ENCODE measurements around the gene VPS37C.

The VPS37C gene

DNA sequence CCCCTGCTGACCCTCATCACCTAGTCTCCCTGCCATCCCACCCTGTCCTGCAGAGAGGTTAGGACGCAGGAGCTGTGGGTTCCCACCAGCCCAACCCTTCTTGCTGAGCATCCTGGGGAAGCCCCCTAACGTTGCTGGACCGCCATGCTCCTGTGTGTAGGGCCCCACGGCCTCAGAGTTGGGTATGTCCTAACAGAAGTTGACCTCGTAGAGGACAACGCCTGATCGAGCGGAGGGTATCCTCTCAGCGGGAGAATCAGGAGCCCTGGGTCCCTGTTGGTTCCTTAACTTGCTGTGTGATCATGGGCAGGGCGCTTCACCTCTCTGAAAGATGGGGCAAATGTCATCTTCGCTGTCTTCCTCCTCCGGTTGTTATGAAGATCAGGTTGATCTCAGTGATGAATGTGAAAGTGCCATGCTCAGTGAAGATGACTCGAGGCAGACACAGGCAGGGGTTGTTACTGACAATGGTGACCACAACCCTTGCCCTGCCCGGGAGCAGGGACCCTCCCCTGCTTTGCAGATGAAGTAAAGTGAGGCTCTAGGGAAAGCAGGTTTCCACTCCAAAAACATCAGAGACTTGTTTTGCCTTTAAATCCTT, 78.2 kb downstream of the VPS37C start:
- Histone ChIP-seq H3K9ac (ENCODE audit: low read depth, low read length) (no peak overlapping the region), H3K4me3 (ENCODE audit: low read length) (no peak overlapping the region), H3K27me3 (ENCODE audit: insufficient read depth, low read length) (no peaks in the 10 kb centered on the region), H3K27ac (ENCODE audit: low read length) (no peak overlapping the region), H3K4me1 (ENCODE audit: insufficient read depth, low read length) (no peaks in the 10 kb centered on the region), H3K36me3 (ENCODE audit: insufficient read depth, low read depth, low read length) (no peaks in the 10 kb centered on the region), H3K9me3 (ENCODE audit: insufficient read depth, low read depth, low read length) (no peaks in the 10 kb centered on the region)

DNA sequence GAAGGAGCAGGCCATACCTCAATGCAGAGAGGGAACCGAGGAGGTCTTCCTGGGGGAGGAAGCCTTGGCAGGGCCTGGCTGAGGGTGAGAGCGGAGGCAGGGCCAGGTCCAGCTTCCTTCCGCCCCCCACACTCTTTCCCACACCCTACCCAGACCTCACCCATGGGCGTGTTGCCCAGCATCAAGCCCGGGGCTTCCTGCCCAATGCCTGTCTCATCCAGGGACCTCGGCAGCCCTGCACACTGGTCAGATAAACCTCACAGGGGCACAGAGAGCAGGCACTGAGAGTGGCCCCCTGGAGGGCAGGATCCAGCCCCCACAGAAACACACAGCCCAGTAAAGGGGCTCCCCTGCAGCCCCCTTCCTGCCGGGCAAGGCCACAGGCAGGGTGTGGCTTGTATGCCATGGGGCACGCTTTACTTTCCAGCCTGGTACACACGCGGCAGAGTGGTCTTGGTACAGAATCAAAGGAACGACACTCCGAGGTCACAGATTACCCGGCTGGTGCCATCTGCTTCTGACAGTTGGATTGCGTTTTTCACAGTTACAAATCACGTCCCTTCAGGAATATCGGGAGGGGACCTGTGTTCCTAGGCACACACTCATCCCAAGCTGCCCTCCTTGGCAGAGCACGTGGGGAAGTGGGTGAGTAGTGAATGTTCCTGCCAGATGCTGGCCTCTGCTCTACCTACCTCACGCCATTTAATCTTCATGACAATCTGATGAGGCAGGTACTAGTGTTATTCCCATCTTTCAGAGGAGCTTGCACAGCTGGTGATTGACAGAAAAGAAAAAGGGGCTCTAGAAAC, 79.0 kb downstream of the VPS37C start:
- Histone ChIP-seq H3K9ac (ENCODE audit: low read depth, low read length) (no peak overlapping the region), H3K27me3 (ENCODE audit: insufficient read depth, low read length) (no peaks in the 10 kb centered on the region), H3K4me1 (ENCODE audit: insufficient read depth, low read length) (no peaks in the 10 kb centered on the region), H3K4me3 (ENCODE audit: low read length) (no peak overlapping the region), H3K27ac (ENCODE audit: low read length) (no peak overlapping the region), H3K36me3 (ENCODE audit: insufficient read depth, low read depth, low read length) (no peaks in the 10 kb centered on the region), H3K9me3 (ENCODE audit: insufficient read depth, low read depth, low read length) (no peaks in the 10 kb centered on the region)

DNA sequence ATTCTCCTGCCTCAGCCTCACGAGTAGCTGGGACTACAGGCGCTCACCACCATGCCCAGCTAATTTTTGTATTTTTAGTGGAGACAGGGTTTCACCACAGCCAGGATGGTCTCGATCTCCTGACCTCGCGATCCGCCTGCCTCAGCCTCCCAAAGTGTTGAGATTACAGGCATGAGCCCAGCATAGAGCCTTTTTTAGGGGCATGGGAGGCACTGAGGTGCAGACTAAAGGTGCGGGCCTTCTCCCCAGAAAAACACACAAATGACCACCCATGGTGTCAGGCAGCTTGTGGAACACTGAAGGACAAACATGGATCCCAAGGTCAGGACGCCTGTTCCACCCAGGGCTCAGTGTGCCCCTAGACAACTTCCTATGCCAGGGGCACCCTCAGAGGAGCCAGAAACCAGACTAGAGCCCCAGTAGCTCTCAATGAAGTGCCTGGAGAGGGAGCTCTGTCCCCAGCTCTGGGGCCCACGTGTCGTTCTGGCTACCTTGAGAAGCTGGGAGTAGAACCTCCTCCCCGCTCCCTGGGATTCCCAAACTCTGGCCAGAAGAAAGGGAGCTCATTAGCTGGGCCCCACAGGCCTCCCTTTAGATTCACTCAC, 80.1 kb downstream of the VPS37C start:
- H3K4me3 ChIP-seq (ENCODE audit: low read length), result no peak overlapping the region
- H3K9me3 ChIP-seq (ENCODE audit: insufficient read depth, low read depth, low read length), result no peaks in the 10 kb centered on the region
- no peak overlapping the region for H3K9ac ChIP-seq (ENCODE audit: low read depth, low read length)
- H3K27me3 ChIP-seq (ENCODE audit: insufficient read depth, low read length), result no peaks in the 10 kb centered on the region
- H3K36me3 ChIP-seq (ENCODE audit: insufficient read depth, low read depth, low read length), result no peaks in the 10 kb centered on the region
- no peak overlapping the region for H3K27ac ChIP-seq (ENCODE audit: low read length)
- H3K4me1 ChIP-seq (ENCODE audit: insufficient read depth, low read length), result no peaks in the 10 kb centered on the region

DNA sequence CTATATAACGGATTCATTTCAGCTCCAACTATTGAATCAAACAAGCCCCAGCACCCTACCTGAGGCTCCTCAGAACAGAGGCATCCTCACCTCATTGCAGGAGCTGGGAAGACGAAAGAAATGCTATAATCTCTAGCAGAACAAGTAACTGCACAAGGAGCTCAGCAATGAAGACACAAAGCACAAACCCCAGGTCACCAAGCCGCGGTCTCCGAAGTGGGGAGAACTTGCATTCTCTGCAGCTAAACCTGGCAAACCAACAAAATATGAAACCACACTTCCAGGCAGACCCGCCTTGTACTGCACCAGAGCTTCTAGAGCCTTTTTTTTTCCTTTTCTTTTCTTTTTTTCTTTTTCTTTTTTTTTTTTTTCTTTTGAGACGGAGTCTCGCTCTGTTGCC, 80.7 kb downstream of the VPS37C start:
- H3K27me3 ChIP-seq (ENCODE audit: insufficient read depth, low read length), result no peaks in the 10 kb centered on the region
- H3K36me3 ChIP-seq (ENCODE audit: insufficient read depth, low read depth, low read length), result no peaks in the 10 kb centered on the region
- no peak overlapping the region for H3K4me3 ChIP-seq (ENCODE audit: low read length)
- H3K9me3 ChIP-seq (ENCODE audit: insufficient read depth, low read depth, low read length), result no peaks in the 10 kb centered on the region
- no peak overlapping the region for H3K9ac ChIP-seq (ENCODE audit: low read depth, low read length)
- H3K4me1 ChIP-seq (ENCODE audit: insufficient read depth, low read length), result no peaks in the 10 kb centered on the region
- H3K27ac ChIP-seq (ENCODE audit: low read length), result no peak overlapping the region
